H1 (cell line): ENCODE data around the gene CAMK1. TPM values are rescaled to one million over a fixed set of nuclear protein-coding genes. Genes with fewer than 3 reads are reported as not detected.

Experiments used
- CTCF ChIA-PET: fragments of 300-600 bp; sonication (Branson Sonifier 250); formaldehyde crosslinking; loops from one replicate; lab custom pipeline; 2021; ENCODE audit not compliant: partially characterized antibody; lab: Charles Lee
- POLR2A ChIA-PET: fragments of 300-600 bp; sonication (Branson Sonifier 250); formaldehyde crosslinking; loops from one replicate; lab custom pipeline; 2021; ENCODE audit warnings: inconsistent platforms; ENCODE audit not compliant: partially characterized antibody; lab: Charles Lee
- DNase-seq, 2 experiments: peaks; one replicate each; pipeline versions ENCODE4 v3.0.0 to v3.0.0-alpha.2; 2010 to 2022; ENCODE audit warnings: low spot score in 2 of 2, low read depth in 1 of 2, mixed read lengths in 1 of 2
- FAIRE-seq: peaks from 2 replicates; lab custom pipeline; 2011; peaks lifted over from hg19 to GRCh38; lab: Jason Lieb, UNC
- H2AFZ ChIP-seq: 2 replicates; pipeline ENCODE4 v1.8.1; 2012; ENCODE audit warnings: low read length, inconsistent platforms
- H2AK5ac ChIP-seq: 2 replicates; pipeline ENCODE4 v1.6.1; 2013; ENCODE audit warnings: low read depth, low read length
- H2BK120ac ChIP-seq: replicated peaks from 2 replicates; pipeline ENCODE3; 2013; ENCODE audit warnings: low read depth, low read length, inconsistent platforms
- H2BK12ac ChIP-seq: 2 replicates; pipeline ENCODE4 v1.6.1; 2013; ENCODE audit warnings: low read depth, low read length
- H2BK15ac ChIP-seq: 2 replicates; pipeline ENCODE4 v1.6.1; 2013; ENCODE audit warnings: low read length
- H2BK20ac ChIP-seq: 2 replicates; pipeline ENCODE4 v1.6.1; 2013; ENCODE audit warnings: low read length
- H2BK5ac ChIP-seq: 2 replicates; pipeline ENCODE4 v1.6.1; 2013; ENCODE audit warnings: low read depth, low read length
- H3K14ac ChIP-seq: 2 replicates; pipeline ENCODE4 v1.6.1; 2013; ENCODE audit warnings: inconsistent platforms; ENCODE audit not compliant: insufficient read length
- H3K18ac ChIP-seq: 2 replicates; pipeline ENCODE4 v1.6.1; 2013; ENCODE audit warnings: low read length; ENCODE audit errors: extremely low read depth
- H3K23ac ChIP-seq: 2 replicates; pipeline ENCODE4 v1.6.1; 2013; ENCODE audit warnings: inconsistent platforms; ENCODE audit not compliant: insufficient read length
- H3K23me2 ChIP-seq: 2 replicates; pipeline ENCODE4 v1.6.1; 2013; ENCODE audit warnings: low read depth, low read length
- H3K27ac ChIP-seq: 2 replicates; pipeline ENCODE4 v1.6.1; 2011; ENCODE audit warnings: low read depth, low read length, inconsistent platforms
- H3K27me3 ChIP-seq, 4 experiments: replicated peaks in 1 of 4; 1 replicate in 1 of 4; 2 replicates in 3 of 4; pipeline versions ENCODE4 v1.6.1 to v1.8.1; 2011 to 2013; ENCODE audit warnings: low read length in 3 of 4, mild to moderate bottlenecking in 3 of 4, inconsistent platforms in 2 of 4, mixed read lengths in 2 of 4, moderate library complexity in 1 of 4; ENCODE audit not compliant: control insufficient read depth in 3 of 4, insufficient read depth in 3 of 4; ENCODE audit errors: extremely low read depth in 1 of 4
- H3K36me3 ChIP-seq, 4 experiments: 2 replicates each; pipeline versions ENCODE4 v1.6.1 to v1.8.1; 2011 to 2013; ENCODE audit warnings: mild to moderate bottlenecking in 4 of 4, low read length in 3 of 4, moderate library complexity in 2 of 4, control low read depth in 1 of 4, inconsistent platforms in 1 of 4; ENCODE audit not compliant: insufficient read depth in 4 of 4, control insufficient read depth in 2 of 4
- H3K4ac ChIP-seq: replicated peaks from 2 replicates; pipeline ENCODE3; 2013; ENCODE audit warnings: low read length, low read depth, mixed read lengths, inconsistent platforms; ENCODE audit not compliant: insufficient read length
- H3K4me1 ChIP-seq, 4 experiments: replicated peaks in 1 of 4; 1 replicate in 1 of 4; 2 replicates in 3 of 4; pipeline versions ENCODE4 v1.6.1 to v1.8.1; 2011 to 2013; ENCODE audit warnings: low read length in 3 of 4, inconsistent platforms in 2 of 4, mixed read lengths in 1 of 4; ENCODE audit not compliant: insufficient read depth in 4 of 4, control insufficient read depth in 3 of 4
- H3K4me2 ChIP-seq, 2 experiments: 2 replicates each; pipeline versions ENCODE4 v1.6.1 to v1.8.1; 2011 to 2013; ENCODE audit warnings: low read depth in 2 of 2, low read length in 2 of 2, control low read depth in 1 of 2, inconsistent platforms in 1 of 2, mild to moderate bottlenecking in 1 of 2; ENCODE audit not compliant: insufficient read depth in 1 of 2
- H3K4me3 ChIP-seq, 4 experiments: fragments of 200-600, 300-600 bp in 1 of 4; sonication (generic), shearing (Covaris generic), sonication (Bioruptor Twin) in 1 of 4; 2 replicates each; pipeline versions ENCODE4 v1.5.1 to v1.8.1; 2011 to 2016; ENCODE audit warnings: low read length in 4 of 4, low read depth in 3 of 4, control low read depth in 2 of 4, inconsistent platforms in 2 of 4, mild to moderate bottlenecking in 2 of 4, mixed read lengths in 1 of 4, moderate library complexity in 1 of 4; ENCODE audit not compliant: insufficient read depth in 2 of 4; ENCODE audit errors: extremely low read depth in 1 of 4
- H3K56ac ChIP-seq: replicated peaks from 2 replicates; pipeline ENCODE3; 2013; ENCODE audit warnings: low read depth, mild to moderate bottlenecking, mixed read lengths, low read length, inconsistent platforms; ENCODE audit not compliant: insufficient read length
- H3K79me1 ChIP-seq: 2 replicates; pipeline ENCODE4 v1.6.1; 2013; ENCODE audit warnings: low read depth, low read length, control low read depth
- H3K79me2 ChIP-seq, 2 experiments: 2 replicates each; pipeline versions ENCODE4 v1.6.1 to v1.8.1; 2012 to 2013; ENCODE audit warnings: low read length in 2 of 2, mild to moderate bottlenecking in 2 of 2, inconsistent platforms in 1 of 2; ENCODE audit not compliant: insufficient read depth in 2 of 2, control insufficient read depth in 1 of 2
- H3K9ac ChIP-seq, 4 experiments: replicated peaks in 1 of 4; 1 replicate in 1 of 4; 2 replicates in 3 of 4; pipeline versions ENCODE4 v1.6.1 to v1.8.1; 2011 to 2013; ENCODE audit warnings: low read depth in 3 of 4, low read length in 3 of 4, control low read depth in 2 of 4, mild to moderate bottlenecking in 2 of 4, moderate library complexity in 2 of 4, inconsistent platforms in 1 of 4; ENCODE audit errors: extremely low read depth in 1 of 4
- H3K9me3 ChIP-seq, 2 experiments: 2 replicates each; pipeline versions ENCODE4 v1.6.1 to v1.8.1; 2012 to 2013; ENCODE audit warnings: mild to moderate bottlenecking in 2 of 2, moderate library complexity in 2 of 2, control low read depth in 1 of 2, inconsistent platforms in 1 of 2, low read depth in 1 of 2, low read length in 1 of 2, mixed read lengths in 1 of 2; ENCODE audit not compliant: insufficient read depth in 2 of 2
- H4K20me1 ChIP-seq, 2 experiments: replicated peaks in 1 of 2; 2 replicates each; pipeline versions ENCODE3 to v1.8.1; 2011 to 2013; ENCODE audit warnings: inconsistent platforms in 2 of 2, low read length in 2 of 2, mild to moderate bottlenecking in 1 of 2; ENCODE audit not compliant: insufficient read depth in 2 of 2, control insufficient read depth in 1 of 2
- H4K5ac ChIP-seq: 2 replicates; pipeline ENCODE4 v1.6.1; 2013; ENCODE audit warnings: low read length, low read depth, mixed read lengths, inconsistent platforms; ENCODE audit not compliant: insufficient read length
- H4K8ac ChIP-seq: 2 replicates; pipeline ENCODE4 v1.8.0; 2013; ENCODE audit warnings: mild to moderate bottlenecking, moderate library complexity, low read length, inconsistent platforms; ENCODE audit not compliant: insufficient read depth; ENCODE audit errors: extremely low read depth
- H4K91ac ChIP-seq: replicated peaks from 2 replicates; pipeline ENCODE3; 2013; ENCODE audit warnings: low read length, mixed read lengths, inconsistent platforms; ENCODE audit not compliant: insufficient read length
- ASH2L ChIP-seq: fragments of 200-600, 300-600 bp; sonication (generic); IDR thresholded peaks from one replicate; pipeline ENCODE4 v1.7.1; 2017; ENCODE audit warnings: low read length
- CHD2 ChIP-seq: IDR thresholded peaks from 2 replicates; pipeline ENCODE4 v1.6.1; 2012; ENCODE audit warnings: low read length, improper control_type of control experiment
- CTBP2 ChIP-seq: IDR thresholded peaks from 2 replicates; pipeline ENCODE4 v1.7.0; 2011; ENCODE audit warnings: borderline replicate concordance, mild to moderate bottlenecking, moderate library complexity, mixed read lengths, low read length; ENCODE audit not compliant: insufficient read depth, insufficient read length
- EZH2 ChIP-seq: fragments of 200-600 bp; sonication (generic); IDR thresholded peaks from 2 replicates; pipeline ENCODE4 v1.7.1; 2012; ENCODE audit warnings: low read depth, mild to moderate bottlenecking, moderate library complexity, low read length, inconsistent platforms; ENCODE audit not compliant: severe bottlenecking
- GABPA ChIP-seq: IDR thresholded peaks from 2 replicates; pipeline ENCODE4 v1.6.1; 2011; ENCODE audit warnings: mild to moderate bottlenecking, low read length, moderate library complexity, borderline replicate concordance; ENCODE audit not compliant: insufficient read depth
- GTF2F1 ChIP-seq: IDR thresholded peaks from 2 replicates; pipeline ENCODE4 v1.6.1; 2012; ENCODE audit warnings: low read depth, low read length, improper control_type of control experiment, borderline replicate concordance
- KDM4A ChIP-seq: IDR thresholded peaks from one replicate; pipeline ENCODE4 v1.7.1; 2012; ENCODE audit warnings: low read depth, mild to moderate bottlenecking, moderate library complexity, low read length, inconsistent platforms; ENCODE audit not compliant: severe bottlenecking
- RFX5 ChIP-seq: IDR thresholded peaks from 2 replicates; pipeline ENCODE4 v1.6.1; 2011; ENCODE audit warnings: low read depth, low read length, improper control_type of control experiment, borderline replicate concordance
- SIN3A ChIP-seq, 2 experiments: IDR thresholded peaks in 1 of 2; conservative IDR thresholded peaks in 1 of 2; 2 replicates each; pipeline ENCODE4 v1.6.1; 2011 to 2012; ENCODE audit warnings: low read length in 2 of 2, improper control_type of control experiment in 1 of 2, low read depth in 1 of 2, mild to moderate bottlenecking in 1 of 2
- SP1 ChIP-seq: IDR thresholded peaks from 2 replicates; pipeline ENCODE4 v1.6.1; 2011; ENCODE audit warnings: low read depth, low read length
- TBP ChIP-seq: IDR thresholded peaks from 2 replicates; pipeline ENCODE4 v1.6.1; 2011; ENCODE audit warnings: low read depth, low read length, improper control_type of control experiment
- TEAD4 ChIP-seq: IDR thresholded peaks from 2 replicates; pipeline ENCODE4 v1.6.1; 2012; ENCODE audit warnings: low read depth, low read length, inconsistent platforms, mixed read lengths
- WGBS, 2 experiments: shearing (Covaris generic) in 1 of 2; methylation state at CpG; one replicate each; pipeline versions ENCODE4 v1.1.6 to v1.1.7; 2013 to 2015; ENCODE audit warnings: low lambda C conversion rate in 2 of 2, mixed read lengths in 2 of 2, inconsistent platforms in 1 of 2, low coverage in 1 of 2, missing lambda C conversion rate in 1 of 2; ENCODE audit not compliant: insufficient replicate concordance in 2 of 2, insufficient coverage in 1 of 2, insufficient read length in 1 of 2; ENCODE audit errors: extremely low coverage in 1 of 2, missing lambda C conversion rate in 1 of 2; 5-methylcytosine and 5-hydroxymethylcytosine counted together
- polyA plus RNA-seq, 7 experiments: library from polyadenylated mRNA; depleted of rRNA in 3 of 7; stranded (reverse) in 5 of 7; unstranded in 2 of 7; fragments of >200 nt in 5 of 7; fragments of 200-250 nt in 2 of 7; gene quantifications; 1 replicate in 5 of 7; 2 replicates in 1 of 7; 4 replicates in 1 of 7; pipeline versions ENCODE4 v1.2.1 to v1.2.3, GENCODE V29; 2011 to 2013; ENCODE audit warnings: missing spikeins in 2 of 7, mixed read lengths in 2 of 7
- total RNA-seq: library from RNA; stranded (reverse); fragmentation: NEBNext Ultra II Directional; extraction: Animal tissue kit (Norgen Biotek cat#: 25700); gene quantifications from 2 replicates; pipeline ENCODE4 v1.2.1, GENCODE V29; 2021

Gene CAMK1
- total and polyA plus RNA-seq, 2 of the 8 experiments (the other 6 are each of a cell fraction or from before 2014, with no cell fraction given) = 4.9 to 5.1 TPM

DNA sequence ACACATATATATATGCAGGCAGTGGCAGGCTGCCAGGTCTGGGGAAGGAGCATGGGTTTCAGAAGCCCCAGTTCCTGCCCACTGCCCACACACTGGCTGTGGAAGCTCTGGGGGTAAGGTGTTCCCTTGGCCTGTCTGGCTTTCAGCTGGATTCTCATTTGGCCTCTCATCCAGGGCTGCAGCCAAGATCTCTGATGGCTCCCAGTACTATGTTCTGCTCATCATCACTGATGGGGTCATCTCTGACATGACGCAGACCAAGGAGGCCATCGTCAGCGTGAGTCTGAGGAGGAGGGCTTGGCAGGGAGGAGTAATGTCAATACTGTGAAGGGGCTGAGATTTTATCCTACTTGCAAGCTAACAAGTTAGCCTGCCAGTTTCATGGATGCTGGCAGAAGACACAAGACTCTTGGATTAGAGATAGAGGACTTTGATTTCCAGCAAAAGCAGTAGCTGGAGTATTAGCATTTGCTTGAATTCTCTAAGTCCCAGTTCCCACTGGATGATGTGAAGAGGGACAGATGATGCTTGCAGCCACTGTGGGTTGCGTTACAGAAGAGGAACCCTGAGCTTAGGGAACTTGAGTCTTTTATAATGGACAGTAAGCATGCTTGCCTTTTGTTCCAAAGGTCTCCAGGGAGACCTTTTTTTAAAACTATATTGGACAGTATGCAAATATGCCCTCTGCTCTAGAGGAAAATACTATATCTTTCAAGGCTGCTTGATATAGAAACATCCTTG lies 43.8 kb downstream of the CAMK1 start:
- Histone ChIP-seq H3K23ac (no peak overlapping the region), H4K5ac (no peak overlapping the region), H3K79me1 (no peaks in the 10 kb centered on the region; the same call in 1 of the 2 replicates), H3K23me2 (peaks cover 8% of the 10 kb centered on the region; the same call in 1 of the 2 replicates), H4K91ac (no peak overlapping the region), H3K4me3 (no peak overlapping the region), H2BK5ac (no peak overlapping the region), H3K4me2 (no peak overlapping the region; a peak in 1 of 4 replicates), H3K9ac (no peak overlapping the region), H3K56ac (no peak overlapping the region), H3K79me2 (no peaks in the 10 kb centered on the region), H2BK12ac (0 out of 2 replicates have a peak overlapping the region, but pooled peaks have one; percentile 33), H2BK120ac (no peak overlapping the region), H3K27me3 (no peaks in the 10 kb centered on the region), H2BK20ac (no peak overlapping the region), H3K27ac (no peak overlapping the region), H3K14ac (no peak overlapping the region), H3K9me3 (no peaks in the 10 kb centered on the region), H2BK15ac (no peak overlapping the region), H3K4me1 (no peaks in the 10 kb centered on the region; a peak in 1 of 7 replicates), H2AK5ac (no peak overlapping the region), H2AFZ (no peak overlapping the region), H3K36me3 (no peaks in the 10 kb centered on the region), H4K20me1 (no peaks in the 10 kb centered on the region), H3K4ac (no peak overlapping the region), H4K8ac (no peak overlapping the region), H3K18ac (no peak overlapping the region)
- DNase-seq = no peak
- ChIA-PET POLR2A (interaction anchor here (2.5 kb wide), 1 partner anchor 23 kb away, joined by 9 read pairs; the partner anchor contains the start of gene OGG1), CTCF (interaction anchor here (1.4 to 8.6 kb wide), 10 partner anchors 12 to 223 kb away, joined by 3 to 109 read pairs (median 14); partner anchors contain the start of gene CPNE9)
- FAIRE-seq = no peak
- WGBS, 2 experiments = 95% methylated on average over 4 of the region's 4 CpGs; no CpG with 5 or more reads in 1 of the 2 experiments
- TF ChIP-seq RFX5 (no peak), ASH2L (no peak), KDM4A (no peak), SIN3A (conservative IDR thresholded peaks at IDR 0.05 in 1 of 2, IDR thresholded peaks at IDR 0.05 in 1 of 2; ENCODE audit: low read depth in 1 of 2, low read length in 2 of 2) (no peak), TBP (no peak), EZH2 (no peak), TEAD4 (no peak), GTF2F1 (no peak), CHD2 (no peak), GABPA (no peak), CTBP2 (no peak), SP1 (no peak)
